ENCODE measurements around the gene NAB2.

NAB2 gene

DNA sequence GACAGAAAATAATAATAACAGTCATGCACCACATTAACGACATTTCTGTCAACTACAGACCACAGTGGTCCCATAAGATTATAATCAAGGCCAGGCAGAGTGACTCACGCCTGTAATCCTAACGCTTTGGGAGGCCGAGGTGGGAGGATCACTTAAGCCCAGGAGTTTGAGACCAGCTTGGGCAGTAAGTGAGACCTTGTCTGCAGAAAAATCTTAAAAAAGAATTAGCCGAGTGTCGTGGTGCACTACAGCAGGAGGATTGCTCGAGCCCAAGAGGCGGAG lies 8.6 kb downstream of the NAB2 start:
- no peak for DNase-seq (ENCODE audit: insufficient read length, low spot score)
- TF ChIP-seq POLR2AphosphoS5 (IDR thresholded peaks at IDR 0.05; ENCODE audit: low read depth, low read length) (no peak), POLR2A (IDR thresholded peaks at IDR 0.05; ENCODE audit: low read depth, low read length) (no peak), TAF1 (IDR thresholded peaks at IDR 0.05; ENCODE audit: low read depth, low read length) (no peak), SPI1 (IDR thresholded peaks at IDR 0.05; ENCODE audit: low read depth, low read length) (no peak), PAX5 (IDR thresholded peaks at IDR 0.05; ENCODE audit: insufficient read depth, low read length, severe bottlenecking) (no peak), POU2F2 (IDR thresholded peaks at IDR 0.05; ENCODE audit: low read depth, low read length) (no peak)
- no peak for FAIRE-seq

DNA sequence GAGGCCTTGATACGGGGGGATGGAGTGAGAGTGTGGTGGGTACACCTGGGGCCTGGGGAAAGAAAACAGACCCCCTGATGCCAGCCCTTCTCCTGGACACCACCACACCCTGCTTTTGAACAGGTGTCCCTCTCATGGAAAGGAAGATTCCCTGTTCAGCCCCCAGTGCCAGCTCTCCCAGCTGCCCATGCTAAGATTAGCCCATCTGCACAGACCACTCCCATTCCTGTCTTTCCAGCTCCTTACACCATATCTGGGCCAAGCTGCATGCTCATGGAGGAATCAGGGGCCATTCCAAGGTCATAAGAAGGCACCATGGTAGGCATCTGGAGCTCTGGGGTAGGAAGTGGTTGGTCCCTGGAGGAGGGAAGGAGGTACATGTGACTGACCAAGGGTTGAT lies 9.6 kb downstream of the NAB2 start:
- TF ChIP-seq POLR2AphosphoS5 (IDR thresholded peaks at IDR 0.05; ENCODE audit: low read depth, low read length): no peak
- no peak for TF ChIP-seq SPI1 (IDR thresholded peaks at IDR 0.05; ENCODE audit: low read depth, low read length)
- TF ChIP-seq POLR2A (IDR thresholded peaks at IDR 0.05; ENCODE audit: low read depth, low read length): no peak
- TF ChIP-seq POU2F2 (IDR thresholded peaks at IDR 0.05; ENCODE audit: low read depth, low read length): no peak
- TF ChIP-seq PAX5 (IDR thresholded peaks at IDR 0.05; ENCODE audit: insufficient read depth, low read length, severe bottlenecking): no peak
- TF ChIP-seq TAF1 (IDR thresholded peaks at IDR 0.05; ENCODE audit: low read depth, low read length): no peak
- FAIRE-seq (no peak), DNase-seq (ENCODE audit: insufficient read length, low spot score) (no peak)

DNA sequence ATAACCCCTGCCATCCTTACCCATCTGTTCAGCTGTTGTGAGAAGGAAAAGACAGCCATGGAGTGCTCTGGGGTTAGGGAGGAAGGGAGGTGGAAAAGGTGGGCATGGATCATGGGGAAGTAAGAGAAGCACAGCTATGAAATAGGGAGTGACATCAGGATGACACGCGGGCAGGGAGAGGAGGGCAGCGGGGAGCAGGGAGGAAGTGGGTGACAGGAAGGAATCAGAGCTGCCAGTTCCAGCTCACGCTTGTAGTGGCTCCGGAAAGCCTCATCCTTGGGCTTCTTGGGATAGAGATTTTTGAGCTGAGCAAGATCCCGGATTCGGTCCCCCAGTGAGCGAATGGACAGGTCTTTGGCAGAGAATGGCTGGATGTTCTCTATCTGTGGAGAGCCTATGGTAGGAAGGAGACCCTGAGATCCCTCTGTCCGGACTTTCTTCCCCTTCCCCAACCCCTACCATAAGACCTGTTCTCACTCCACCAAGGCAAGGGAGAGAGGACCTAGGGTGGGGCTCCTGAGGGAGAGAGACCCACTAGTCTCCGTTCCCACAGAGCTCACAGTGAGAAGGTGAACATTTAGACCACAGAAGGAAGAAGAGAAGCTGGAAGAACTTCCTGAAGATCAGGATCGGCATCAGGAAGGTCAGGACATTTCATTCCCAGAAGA lies 10.3 kb downstream of the NAB2 start:
- 0 out of 2 replicates have a peak, but pooled peaks have one; percentile 0 for TF ChIP-seq POLR2AphosphoS5 (IDR thresholded peaks at IDR 0.05; ENCODE audit: low read depth, low read length)
- TF ChIP-seq PAX5 (IDR thresholded peaks at IDR 0.05; ENCODE audit: insufficient read depth, low read length, severe bottlenecking): no peak
- FAIRE-seq (no peak), DNase-seq (ENCODE audit: insufficient read length, low spot score) (no peak)

DNA sequence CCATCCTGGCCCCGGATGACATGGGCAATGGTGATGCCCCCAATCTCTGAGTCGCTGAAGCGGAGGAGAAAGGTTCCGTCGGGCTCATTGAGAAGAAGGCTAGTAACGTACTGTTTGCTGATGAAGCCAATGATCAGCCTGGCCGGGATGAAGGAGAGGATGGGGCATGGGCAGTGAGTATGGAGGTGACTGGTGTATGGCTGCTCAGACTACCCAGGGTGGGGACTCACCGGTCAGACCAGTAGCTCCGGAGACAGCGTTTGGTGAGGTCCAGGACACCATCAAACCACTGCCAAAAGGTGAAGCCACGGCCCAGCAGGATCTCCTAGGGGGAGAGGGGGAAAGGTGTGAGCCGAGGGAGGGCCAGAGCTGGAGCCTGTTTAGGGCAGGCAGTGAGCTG lies 10.9 kb downstream of the NAB2 start:
- no peak for DNase-seq (ENCODE audit: insufficient read length, low spot score)
- no peak for FAIRE-seq
- 0 out of 2 replicates have a peak, but pooled peaks have one; percentile 0 for TF ChIP-seq POLR2AphosphoS5 (IDR thresholded peaks at IDR 0.05; ENCODE audit: low read depth, low read length)
- no peak for TF ChIP-seq SPI1 (IDR thresholded peaks at IDR 0.05; ENCODE audit: low read depth, low read length)

DNA sequence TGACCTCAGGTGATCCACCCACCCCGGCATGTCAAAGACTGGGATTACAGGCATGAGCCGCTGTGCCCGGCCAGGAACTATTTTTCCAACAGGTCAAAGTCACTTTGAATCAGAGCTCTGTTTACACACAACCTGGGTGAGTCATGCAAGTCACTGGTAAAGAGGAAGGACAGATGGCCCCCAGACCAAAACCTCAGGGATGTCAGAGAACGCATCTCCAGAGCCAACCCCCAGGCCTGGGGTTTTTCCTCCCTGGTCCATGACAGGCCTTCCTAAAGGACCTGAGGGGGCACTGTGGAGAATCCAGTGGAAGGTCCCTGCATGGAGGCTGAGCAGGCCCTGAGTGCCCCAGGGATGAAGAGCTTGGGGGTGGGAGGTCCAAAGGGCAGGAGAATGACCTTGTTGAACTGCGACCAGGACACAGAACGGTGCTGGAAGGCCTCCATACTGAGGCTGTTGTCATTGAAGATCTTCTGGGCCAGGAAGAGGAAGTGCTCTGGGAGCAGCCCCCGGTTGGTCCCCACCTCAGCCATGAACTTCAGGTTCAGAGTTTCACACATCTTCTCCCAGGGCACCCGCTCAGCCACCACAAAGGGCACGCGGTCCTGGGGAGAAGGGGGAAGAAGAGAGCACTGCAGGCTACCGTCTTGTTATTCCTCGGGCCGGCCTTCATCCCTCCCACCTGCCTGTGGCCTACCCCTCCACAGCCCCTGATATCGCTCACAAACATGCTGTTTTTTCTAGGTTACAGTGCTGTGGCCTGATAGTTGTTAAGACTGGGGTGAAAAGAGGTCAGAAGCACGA lies 13.2 kb downstream of the NAB2 start:
- DNase-seq (ENCODE audit: insufficient read length, low spot score) (no peak), FAIRE-seq (no peak)
- TF ChIP-seq SPI1 (IDR thresholded peaks at IDR 0.05; ENCODE audit: low read depth, low read length) (peak; percentile 30; the same call in 1 of the 2 replicates), TAF1 (IDR thresholded peaks at IDR 0.05; ENCODE audit: low read depth, low read length) (no peak), PAX5 (IDR thresholded peaks at IDR 0.05; ENCODE audit: insufficient read depth, low read length, severe bottlenecking) (no peak)

DNA sequence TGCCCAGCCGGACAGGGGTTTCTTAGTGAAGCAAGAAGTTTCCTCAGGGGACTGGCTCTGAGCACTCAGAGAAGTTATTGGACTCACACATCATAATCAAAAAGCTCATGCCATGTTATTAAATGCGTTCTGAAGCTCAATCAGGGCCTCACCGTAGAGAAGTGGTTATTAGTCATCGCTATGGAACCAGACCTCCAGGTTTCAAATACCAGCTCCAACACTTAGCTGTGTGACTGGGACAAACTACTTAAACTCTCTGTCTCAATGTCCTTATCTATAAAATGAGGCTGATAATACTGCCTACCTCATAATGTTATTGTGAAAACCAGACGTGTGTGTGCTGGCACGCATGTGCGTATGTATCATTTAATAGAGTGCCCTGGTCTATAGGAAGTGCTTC lies 14.9 kb downstream of the NAB2 start:
- DNase-seq (ENCODE audit: insufficient read length, low spot score) (no peak), FAIRE-seq (no peak)
- TF ChIP-seq TAF1 (IDR thresholded peaks at IDR 0.05; ENCODE audit: low read depth, low read length) (no peak), POLR2AphosphoS5 (IDR thresholded peaks at IDR 0.05; ENCODE audit: low read depth, low read length) (no peak), SPI1 (IDR thresholded peaks at IDR 0.05; ENCODE audit: low read depth, low read length) (no peak), POLR2A (IDR thresholded peaks at IDR 0.05; ENCODE audit: low read depth, low read length) (no peak), POU2F2 (IDR thresholded peaks at IDR 0.05; ENCODE audit: low read depth, low read length) (no peak), PAX5 (IDR thresholded peaks at IDR 0.05; ENCODE audit: insufficient read depth, low read length, severe bottlenecking) (no peak)

DNA sequence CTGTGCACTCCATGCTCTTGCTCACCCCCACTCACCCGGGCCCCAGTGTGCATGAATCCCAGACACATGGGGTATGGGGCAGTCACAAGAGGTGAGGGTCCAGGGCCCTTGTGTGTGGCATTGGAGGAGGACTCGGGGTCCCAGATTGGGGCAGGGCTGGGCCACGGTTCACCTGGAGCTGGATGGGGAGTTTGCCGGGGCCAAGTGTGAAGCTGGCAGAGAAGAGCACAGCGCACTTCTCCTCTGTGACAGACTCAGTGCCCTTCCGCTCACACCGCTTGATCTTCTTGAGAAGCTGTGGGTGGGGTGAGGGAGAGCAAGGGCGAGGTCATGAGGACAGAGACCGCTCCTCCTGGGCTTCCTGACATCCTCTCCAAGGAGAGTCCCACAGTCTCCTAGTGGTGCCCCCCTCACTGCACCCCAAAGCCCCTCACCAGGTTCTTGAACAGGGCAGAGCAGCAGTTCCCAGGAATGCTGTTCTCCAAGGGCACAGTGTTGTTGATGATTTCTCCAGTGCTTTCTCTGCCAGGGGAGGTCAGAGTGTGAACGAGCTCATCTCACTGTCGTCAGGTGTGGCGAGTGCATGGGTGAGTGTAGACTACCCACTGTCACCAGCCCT lies 15.5 kb downstream of the NAB2 start:
- TF ChIP-seq POU2F2 (IDR thresholded peaks at IDR 0.05; ENCODE audit: low read depth, low read length): no peak
- DNase-seq (ENCODE audit: insufficient read length, low spot score): no peak
- FAIRE-seq: no peak

DNA sequence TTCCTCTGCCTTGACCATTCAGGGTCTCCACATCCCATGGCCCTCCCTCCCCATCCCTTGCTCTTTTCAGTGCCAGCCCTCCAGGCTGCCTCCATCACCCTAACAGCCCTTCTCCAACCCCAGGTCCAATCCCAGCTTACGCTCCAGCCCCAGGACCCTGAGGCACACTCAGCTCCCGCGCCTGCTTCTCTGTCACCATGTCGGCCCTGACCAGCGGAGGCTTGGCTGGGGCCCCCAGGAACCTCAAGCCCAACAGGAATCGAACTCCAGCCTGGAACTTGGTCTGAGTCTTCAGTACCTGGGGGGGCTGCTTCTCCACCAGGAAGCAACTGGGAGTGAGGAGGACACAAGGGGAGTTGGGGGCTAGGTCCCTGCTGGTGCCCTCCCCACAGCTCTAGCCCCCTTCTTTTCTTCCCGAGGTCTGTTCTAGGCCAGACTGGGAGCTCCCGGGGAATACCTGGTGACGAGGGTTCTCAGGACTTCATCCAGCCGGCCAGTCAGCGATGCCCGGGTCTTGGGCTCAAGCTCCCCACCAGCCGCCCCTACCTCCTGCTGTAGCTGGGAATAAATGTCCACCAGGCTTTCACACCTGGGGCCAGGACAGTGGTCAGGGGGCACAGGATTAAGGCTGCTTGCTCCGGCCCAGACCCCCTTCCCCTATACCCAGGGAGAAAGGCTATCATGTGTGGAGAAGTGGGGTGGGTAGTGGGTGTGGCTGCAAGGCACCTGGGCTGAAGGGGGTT lies 16.3 kb downstream of the NAB2 start:
- no peak for TF ChIP-seq POLR2A (IDR thresholded peaks at IDR 0.05; ENCODE audit: low read depth, low read length)
- no peak for TF ChIP-seq POLR2AphosphoS5 (IDR thresholded peaks at IDR 0.05; ENCODE audit: low read depth, low read length)
- no peak for TF ChIP-seq PAX5 (IDR thresholded peaks at IDR 0.05; ENCODE audit: insufficient read depth, low read length, severe bottlenecking)
- TF ChIP-seq POU2F2 (IDR thresholded peaks at IDR 0.05; ENCODE audit: low read depth, low read length): no peak
- no peak for TF ChIP-seq SPI1 (IDR thresholded peaks at IDR 0.05; ENCODE audit: low read depth, low read length)
- TF ChIP-seq TAF1 (IDR thresholded peaks at IDR 0.05; ENCODE audit: low read depth, low read length): no peak
- no peak for DNase-seq (ENCODE audit: insufficient read length, low spot score)
- no peak for FAIRE-seq

DNA sequence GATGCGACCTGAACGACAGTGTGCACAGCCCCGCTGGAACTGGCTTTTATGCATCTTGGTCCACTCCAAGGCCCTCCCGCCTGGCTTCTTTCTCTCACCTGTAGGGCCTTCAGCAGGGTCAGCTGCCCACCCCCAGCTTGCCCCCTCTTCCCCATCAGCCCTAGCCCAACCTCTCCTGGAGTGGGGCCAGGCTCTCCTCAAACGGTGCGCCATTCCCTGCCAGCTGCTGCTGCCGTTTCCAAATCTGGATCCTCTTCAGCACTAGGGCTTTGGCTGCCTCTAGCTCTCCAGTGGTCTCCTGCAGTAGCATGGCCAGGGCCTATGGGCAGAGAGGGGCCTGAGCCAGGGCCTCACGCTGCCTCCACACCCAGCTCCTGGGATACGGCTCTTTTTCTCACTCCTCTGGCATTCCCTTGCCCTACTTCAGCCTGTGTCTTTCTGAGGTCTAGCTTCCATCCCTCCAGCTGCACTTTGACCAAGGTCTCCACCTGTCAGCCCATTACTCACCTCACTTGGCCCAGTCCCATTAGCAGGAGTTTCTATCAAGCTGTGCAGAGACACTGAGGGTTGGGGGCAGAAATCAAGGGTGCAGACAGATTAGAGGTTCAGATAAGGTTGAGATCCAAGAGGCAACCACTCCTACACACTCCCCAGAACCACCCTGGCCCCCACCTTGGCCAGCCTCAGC lies 17.3 kb downstream of the NAB2 start:
- DNase-seq (ENCODE audit: insufficient read length, low spot score): no peak
- FAIRE-seq: no peak
- TF ChIP-seq POLR2AphosphoS5 (IDR thresholded peaks at IDR 0.05; ENCODE audit: low read depth, low read length) (no peak), PAX5 (IDR thresholded peaks at IDR 0.05; ENCODE audit: insufficient read depth, low read length, severe bottlenecking) (no peak), POLR2A (IDR thresholded peaks at IDR 0.05; ENCODE audit: low read depth, low read length) (no peak), POU2F2 (IDR thresholded peaks at IDR 0.05; ENCODE audit: low read depth, low read length) (no peak), SPI1 (IDR thresholded peaks at IDR 0.05; ENCODE audit: low read depth, low read length) (no peak), TAF1 (IDR thresholded peaks at IDR 0.05; ENCODE audit: low read depth, low read length) (no peak)
